Nephron progenitor cell (in vitro differentiated cells): ENCODE data around the gene SND1.

Experiments
- DNase-seq: peaks from one replicate; pipeline ENCODE4 v3.0.0; 2021
- H3K27ac Mint-ChIP-seq: 2 replicates; pipeline ENCODE4 v1.8.0; 2021; ENCODE audit warnings: mild to moderate bottlenecking, moderate library complexity, mixed read lengths
- H3K27me3 Mint-ChIP-seq: 2 replicates; pipeline ENCODE4 v1.8.0; 2021; ENCODE audit warnings: mild to moderate bottlenecking, low read depth, mixed read lengths; ENCODE audit not compliant: poor library complexity
- H3K36me3 Mint-ChIP-seq: 2 replicates; pipeline ENCODE4 v1.8.0; 2021; ENCODE audit warnings: low read depth, mixed read lengths
- H3K4me1 Mint-ChIP-seq: 2 replicates; pipeline ENCODE4 v1.8.0; 2021; ENCODE audit warnings: mixed read lengths
- H3K4me3 Mint-ChIP-seq: 2 replicates; pipeline ENCODE4 v1.8.0; 2021; ENCODE audit warnings: mild to moderate bottlenecking, moderate library complexity, mixed read lengths
- H3K9me3 Mint-ChIP-seq: 2 replicates; pipeline ENCODE4 v1.8.0; 2021; ENCODE audit warnings: mild to moderate bottlenecking, moderate library complexity, mixed read lengths
- CTCF ChIP-seq: fragments of 200-600 bp; sonication (generic); IDR thresholded peaks from 2 replicates; pipeline ENCODE4 v1.5.0; 2021; ENCODE audit warnings: antibody characterized with exemption

The SND1 gene

GRCh38 chr7:127932076-127932475, 280.1 kb downstream of the SND1 start:
- Mint-ChIP-seq H3K27me3 (no peaks in the 10 kb centered on the region), H3K4me1 (no peaks in the 10 kb centered on the region), H3K36me3 (peaks cover 42% of the 10 kb centered on the region), H3K4me3 (no peak overlapping the region), H3K27ac (no peak overlapping the region), H3K9me3 (peaks cover 17% of the 10 kb centered on the region)
- no peak for TF ChIP-seq CTCF
- DNase-seq, result no peak

GRCh38 chr7:127932496-127932895, 280.5 kb downstream of the SND1 start:
- H3K27ac Mint-ChIP-seq, result no peak overlapping the region
- peaks cover 17% of the 10 kb centered on the region for H3K9me3 Mint-ChIP-seq
- H3K36me3 Mint-ChIP-seq, result peaks cover 42% of the 10 kb centered on the region
- no peak overlapping the region for H3K4me3 Mint-ChIP-seq
- H3K27me3 Mint-ChIP-seq, result no peaks in the 10 kb centered on the region
- no peak for TF ChIP-seq CTCF
- H3K4me1 Mint-ChIP-seq, result no peaks in the 10 kb centered on the region
- DNase-seq, result no peak

- Mint-ChIP-seq H3K36me3 (peaks cover 43% of the 10 kb centered on the region), H3K4me3 (no peak overlapping the region), H3K27ac (no peak overlapping the region), H3K27me3 (no peaks in the 10 kb centered on the region), H3K9me3 (peaks cover 17% of the 10 kb centered on the region), H3K4me1 (no peaks in the 10 kb centered on the region)
- no peak for DNase-seq
- TF ChIP-seq CTCF, result no peak
Measured at GRCh38 chr7:127933146-127933545, 281.2 kb downstream of the SND1 start.

GRCh38 chr7:127934711-127935110, 282.7 kb downstream of the SND1 start:
- no peak for DNase-seq
- no peak overlapping the region for H3K4me3 Mint-ChIP-seq
- no peak overlapping the region for H3K27ac Mint-ChIP-seq
- no peak for TF ChIP-seq CTCF
- H3K27me3 Mint-ChIP-seq, result no peaks in the 10 kb centered on the region
- peaks cover 17% of the 10 kb centered on the region for H3K9me3 Mint-ChIP-seq
- no peaks in the 10 kb centered on the region for H3K4me1 Mint-ChIP-seq
- peaks cover 40% of the 10 kb centered on the region for H3K36me3 Mint-ChIP-seq

GRCh38 chr7:127935847-127936376, 283.9 kb downstream of the SND1 start:
- no peak for TF ChIP-seq CTCF
- no peaks in the 10 kb centered on the region for H3K4me1 Mint-ChIP-seq
- H3K27ac Mint-ChIP-seq, result no peak overlapping the region
- no peak overlapping the region for H3K4me3 Mint-ChIP-seq
- H3K9me3 Mint-ChIP-seq, result peaks cover 11% of the 10 kb centered on the region
- no peak for DNase-seq
- peaks cover 3% of the 10 kb centered on the region for H3K27me3 Mint-ChIP-seq
- H3K36me3 Mint-ChIP-seq, result peaks cover 28% of the 10 kb centered on the region

- DNase-seq, result no peak
- no peak overlapping the region for H3K27ac Mint-ChIP-seq
- peaks cover 16% of the 10 kb centered on the region for H3K36me3 Mint-ChIP-seq
- TF ChIP-seq CTCF, result no peak
- no peak overlapping the region for H3K4me3 Mint-ChIP-seq
- H3K27me3 Mint-ChIP-seq, result peaks cover 3% of the 10 kb centered on the region
- H3K4me1 Mint-ChIP-seq, result no peaks in the 10 kb centered on the region
- H3K9me3 Mint-ChIP-seq, result peaks cover 2% of the 10 kb centered on the region
Measured at GRCh38 chr7:127937066-127937680, 285.2 kb downstream of the SND1 start.
